ENCODE results near the gene IKZF3.

- TF ChIP-seq CTCF (IDR thresholded peaks at IDR 0.05): no peak
- TF ChIP-seq POLR2A (IDR thresholded peaks at IDR 0.05): no peak
These were observed 109.1 kb downstream of the IKZF3 start for GRCh38 chr17:39754958-39755553.

All from right lobe of liver (tissue), 4 donors.